A549 (cell line): ENCODE results near the gene DHRS12. TPM values are rescaled to one million over a fixed set of nuclear protein-coding genes. Genes with fewer than 3 reads are reported as not detected.

Source experiments
- ATAC-seq, 2 experiments: fragments of 200-7000 bp in 1 of 2; fragments of >200 bp in 1 of 2; cut with Nextera tagmentation in 1 of 2; cut with Tn5 transposase in 1 of 2; 3 replicates each; pipeline versions ENCODE4 v1.8.0 to v1.9.1; 2018 to 2020; ENCODE audit warnings: mild to moderate bottlenecking in 1 of 2, moderate library complexity in 1 of 2
- CTCF ChIA-PET: fragments of 300-600 bp; sonication (Branson Sonifier 250); formaldehyde crosslinking; extraction: SDS; loops from one replicate; lab custom pipeline; 2021; ENCODE audit warnings: antibody characterized with exemption, inconsistent platforms; lab: Yijun Ruan, JAX
- POLR2A ChIA-PET: fragments of 350-600 bp; formaldehyde crosslinking; extraction: SDS; loops from one replicate; lab custom pipeline; 2021; ENCODE audit warnings: antibody characterized with exemption, inconsistent platforms; lab: Yijun Ruan, JAX
- DNase-seq, 2 experiments: peaks; one replicate each; pipeline versions ENCODE4 v3.0.0 to v3.0.0-alpha.2; 2011 to 2016; ENCODE audit warnings: low read depth in 1 of 2, low spot score in 1 of 2
- FAIRE-seq: peaks from 2 replicates; lab custom pipeline; 2011; peaks lifted over from hg19 to GRCh38; lab: Jason Lieb, UNC
- H3K27ac ChIP-seq, 2 experiments: fragments of >200 bp; sonication (Bioruptor Twin); formaldehyde crosslinking; 3 replicates each; pipeline ENCODE4 v1.5.1; 2016 to 2017
- H3K4me1 ChIP-seq: fragments of >200 bp; sonication (Bioruptor Twin); formaldehyde crosslinking; 3 replicates; pipeline ENCODE4 v1.6.1; 2016
- H3K4me2 ChIP-seq: fragments of >200 bp; sonication (Bioruptor Twin); formaldehyde crosslinking; 3 replicates; pipeline ENCODE4 v1.6.1; 2016
- H3K4me3 ChIP-seq: fragments of >200 bp; sonication (Bioruptor Twin); formaldehyde crosslinking; 3 replicates; pipeline ENCODE4 v1.5.1; 2016
- H3K9me3 ChIP-seq: fragments of >200 bp; sonication (Bioruptor Twin); formaldehyde crosslinking; 3 replicates; pipeline ENCODE4 v1.6.1; 2016
- CBX8 ChIP-seq: fragments of 200-600 bp; sonication (generic); IDR thresholded peaks from 2 replicates; pipeline ENCODE4 v1.6.1; 2016
- CHD4 ChIP-seq: fragments of 200-600 bp; sonication (generic); IDR thresholded peaks from 2 replicates; pipeline ENCODE4 v1.6.1; 2016; ENCODE audit warnings: antibody characterized with exemption, mild to moderate bottlenecking, borderline replicate concordance
- ELK1 ChIP-seq: fragments of 150-350 bp; IDR thresholded peaks from 2 replicates; pipeline ENCODE4 v1.6.1; 2014; ENCODE audit warnings: low read depth, mild to moderate bottlenecking, low read length
- HES2 ChIP-seq: fragments of >200 bp; sonication (Bioruptor Twin); formaldehyde crosslinking; IDR thresholded peaks from 2 replicates; pipeline ENCODE4 v1.6.1; 2016
- HMGXB4 ChIP-seq: fragments of 250-450 bp; sonication (Bioruptor Pico); IDR thresholded peaks from 2 replicates; pipeline ENCODE4 v1.5.0; 2021; ENCODE audit warnings: mild to moderate bottlenecking, moderate library complexity, borderline replicate concordance
- JUN ChIP-seq, 2 experiments: fragments of >200 bp; sonication (Bioruptor Twin); formaldehyde crosslinking; IDR thresholded peaks; 2 replicates in 1 of 2; 3 replicates in 1 of 2; pipeline ENCODE4 v1.6.1; 2016 to 2017
- JUNB ChIP-seq: fragments of >200 bp; sonication (Bioruptor Twin); formaldehyde crosslinking; IDR thresholded peaks from 2 replicates; pipeline ENCODE4 v1.6.1; 2016
- MAX ChIP-seq: IDR thresholded peaks from 2 replicates; pipeline ENCODE4 v1.6.1; 2012
- PBX3 ChIP-seq: IDR thresholded peaks from 2 replicates; pipeline ENCODE4 v1.6.1; 2012
- POLR2A ChIP-seq: IDR thresholded peaks from 2 replicates; pipeline ENCODE4 v1.6.1; 2012; ENCODE audit warnings: mild to moderate bottlenecking, low read length
- USF2 ChIP-seq: fragments of 450-650 bp; IDR thresholded peaks from 2 replicates; pipeline ENCODE4 v1.6.1; 2014; ENCODE audit warnings: antibody characterized with exemption
- WGBS: methylation state at CpG from one replicate; pipeline ENCODE4 v1.1.6; 2017; ENCODE audit errors: missing lambda C conversion rate; 5-methylcytosine and 5-hydroxymethylcytosine counted together
- polyA plus RNA-seq, 4 experiments: library from polyadenylated mRNA; depleted of rRNA in 3 of 4; stranded (reverse); fragments of >200 nt; fragmentation: RNase III in 1 of 4; extraction: RNeasy Plus Mini Kit Qiagen cat#74134 plus additional on column Dnase treatment in 1 of 4; gene quantifications; 2 replicates in 3 of 4; 3 replicates in 1 of 4; pipeline ENCODE4 v1.2.3, GENCODE V29; 2011 to 2017

The DHRS12 gene
- polyA plus RNA-seq, 2 of the 4 experiments (the other 2 are of a cell fraction) = 4.2 to 7.5 TPM

GRCh38 chr13:51820016-51820597 is 16.1 kb upstream of the DHRS12 start:
- TF ChIP-seq USF2 (no peak), MAX (no peak), HES2 (no peak), POLR2A (no peak), CHD4 (no peak), JUN (IDR thresholded peaks at IDR 0.05) (no peak), HMGXB4 (no peak), PBX3 (no peak), CBX8 (no peak)
- Histone ChIP-seq H3K27ac (no peak overlapping the region), H3K4me1 (peaks cover 11% of the 10 kb centered on the region; the same call in 1 of the 3 replicates), H3K4me2 (no peak overlapping the region), H3K4me3 (no peak overlapping the region), H3K9me3 (no peaks in the 10 kb centered on the region)
- ATAC-seq = no peak
- POLR2A ChIA-PET = no interaction called here
- no peak for DNase-seq
- CTCF ChIA-PET = interaction anchor here (0.9 to 2.9 kb wide), 5 partner anchors 9 to 308 kb away, joined by 3 to 11 read pairs (median 3); partner anchors contain the start of gene NEK5
- 56% methylated on average over 4 of the region's 4 CpGs for WGBS
- FAIRE-seq = no peak

GRCh38 chr13:51819544-51819943 is 15.6 kb upstream of the DHRS12 start:
- H3K27ac ChIP-seq = no peak overlapping the region
- DNase-seq (no peak), ATAC-seq (no peak), FAIRE-seq (no peak)
- H3K4me1 ChIP-seq = peaks cover 13% of the 10 kb centered on the region; the same call in 1 of the 3 replicates
- TF ChIP-seq JUNB (no peak), ELK1 (no peak)
- H3K4me2 ChIP-seq = no peak overlapping the region
- ChIA-PET CTCF (interaction anchor here (0.6 to 0.9 kb wide), 2 partner anchors 26 to 158 kb away, joined by 3 read pairs; no protein-coding TSS in a partner anchor), POLR2A (no interaction called here)
- no peak overlapping the region for H3K4me3 ChIP-seq
- 83% methylated on average over 3 of the region's 3 CpGs for WGBS
- H3K9me3 ChIP-seq = no peaks in the 10 kb centered on the region

GRCh38 chr13:51818781-51819511 is 15.0 kb upstream of the DHRS12 start:
- WGBS = 87% methylated on average over 8 of the region's 9 CpGs
- CTCF ChIA-PET = interaction anchor here (0.6 to 1.3 kb wide), 2 partner anchors 159 to 309 kb away, joined by 3 to 4 read pairs; no protein-coding TSS in a partner anchor
- H3K4me2 ChIP-seq = no peak overlapping the region
- no peak overlapping the region for H3K27ac ChIP-seq
- ATAC-seq (no peak), FAIRE-seq (no peak), DNase-seq (no peak)
- TF ChIP-seq MAX = no peak
- no peaks in the 10 kb centered on the region for H3K9me3 ChIP-seq
- H3K4me3 ChIP-seq = no peak overlapping the region
- POLR2A ChIA-PET = no interaction called here
- peaks cover 13% of the 10 kb centered on the region; the same call in 1 of the 3 replicates for H3K4me1 ChIP-seq
